Neuronal stem cell (in vitro differentiated cells): Measurements from ENCODE around the gene CUX1.

Source experiments
- DNase-seq: peaks from one replicate; pipeline ENCODE4 v3.0.0-alpha.2; 2013; ENCODE audit warnings: low spot score
- H2AFZ ChIP-seq: one replicate; pipeline ENCODE4 v1.6.1; 2013; ENCODE audit warnings: mild to moderate bottlenecking, low read length, inconsistent platforms
- H2AK5ac ChIP-seq: 2 replicates; pipeline ENCODE4 v1.6.1; 2013; ENCODE audit warnings: low read depth, mild to moderate bottlenecking, inconsistent platforms, low read length, moderate library complexity, mixed read lengths
- H2BK120ac ChIP-seq: 2 replicates; pipeline ENCODE4 v1.6.1; 2013; ENCODE audit warnings: low read depth, mild to moderate bottlenecking, inconsistent platforms, low read length, moderate library complexity, mixed read lengths
- H2BK12ac ChIP-seq: one replicate; pipeline ENCODE4 v1.6.1; 2013; ENCODE audit warnings: low read length, inconsistent platforms
- H2BK15ac ChIP-seq: 2 replicates; pipeline ENCODE4 v1.6.1; 2013; ENCODE audit warnings: mild to moderate bottlenecking, low read length, inconsistent platforms, mixed read lengths
- H2BK5ac ChIP-seq: one replicate; pipeline ENCODE4 v1.6.1; 2013; ENCODE audit warnings: inconsistent platforms, mild to moderate bottlenecking, low read length, moderate library complexity
- H3K14ac ChIP-seq: one replicate; pipeline ENCODE4 v1.6.1; 2013; ENCODE audit warnings: low read length, inconsistent platforms
- H3K18ac ChIP-seq: 2 replicates; pipeline ENCODE4 v1.6.1; 2013; ENCODE audit warnings: low read length, inconsistent platforms
- H3K23ac ChIP-seq: 2 replicates; pipeline ENCODE4 v1.6.1; 2013; ENCODE audit warnings: low read depth, mild to moderate bottlenecking, mixed read lengths, low read length, inconsistent platforms; ENCODE audit not compliant: poor library complexity
- H3K27ac ChIP-seq: replicated peaks from 3 replicates; pipeline ENCODE4 v1.5.1; 2013; ENCODE audit warnings: low read length, inconsistent platforms
- H3K27me3 ChIP-seq, 3 experiments: 2 replicates each; pipeline ENCODE4 v1.6.1; 2013; ENCODE audit warnings: low read length in 3 of 3, mild to moderate bottlenecking in 2 of 3, inconsistent platforms in 1 of 3, low read depth in 1 of 3, mixed read lengths in 1 of 3, moderate library complexity in 1 of 3; ENCODE audit not compliant: control insufficient read depth in 3 of 3, insufficient read depth in 3 of 3
- H3K36me3 ChIP-seq, 2 donors: replicated peaks in 1 of 2; 2 replicates each; pipeline ENCODE4 v1.6.1; 2013; ENCODE audit warnings: low read length in 2 of 2; ENCODE audit not compliant: control insufficient read depth in 2 of 2, insufficient read depth in 2 of 2
- H3K4ac ChIP-seq: 2 replicates; pipeline ENCODE4 v1.6.1; 2013; ENCODE audit warnings: inconsistent platforms, mild to moderate bottlenecking, low read length, moderate library complexity
- H3K4me1 ChIP-seq, 2 donors: 1 replicate in 1 of 2; 2 replicates in 1 of 2; pipeline ENCODE4 v1.6.1; 2013; ENCODE audit warnings: low read length in 2 of 2, low read depth in 1 of 2; ENCODE audit not compliant: control insufficient read depth in 2 of 2, insufficient read depth in 1 of 2
- H3K4me2 ChIP-seq: one replicate; pipeline ENCODE4 v1.6.1; 2013; ENCODE audit warnings: mild to moderate bottlenecking, low read length, inconsistent platforms; ENCODE audit not compliant: insufficient read depth, poor library complexity, severe bottlenecking
- H3K4me3 ChIP-seq, 2 donors: 2 replicates each; pipeline ENCODE4 v1.5.1; 2013; ENCODE audit warnings: low read length in 2 of 2, mild to moderate bottlenecking in 2 of 2, inconsistent platforms in 1 of 2, moderate library complexity in 1 of 2
- H3K79me1 ChIP-seq: one replicate; pipeline ENCODE4 v1.6.1; 2013; ENCODE audit warnings: low read depth, mild to moderate bottlenecking, inconsistent platforms, low read length, moderate library complexity
- H3K9ac ChIP-seq: one replicate; pipeline ENCODE4 v1.6.1; 2013; ENCODE audit warnings: mild to moderate bottlenecking, low read depth, low read length, inconsistent platforms; ENCODE audit not compliant: poor library complexity
- H3K9me3 ChIP-seq, 2 donors: replicated peaks in 1 of 2; 2 replicates each; pipeline versions ENCODE3 to v1.6.1; 2013; ENCODE audit warnings: low read length in 2 of 2, mild to moderate bottlenecking in 2 of 2, inconsistent platforms in 1 of 2, low read depth in 1 of 2, mixed read lengths in 1 of 2, moderate library complexity in 1 of 2; ENCODE audit not compliant: control insufficient read depth in 2 of 2, insufficient read depth in 1 of 2
- H4K8ac ChIP-seq: one replicate; pipeline ENCODE4 v1.6.1; 2013; ENCODE audit warnings: low read depth, mild to moderate bottlenecking, inconsistent platforms, low read length, moderate library complexity
- H4K91ac ChIP-seq: one replicate; pipeline ENCODE4 v1.6.1; 2013; ENCODE audit warnings: low read length, low read depth, mild to moderate bottlenecking, inconsistent platforms; ENCODE audit not compliant: poor library complexity
- WGBS, 2 donors: extraction: QIAGEN DNeasy Blood & Tissue Kit; methylation state at CpG; one replicate each; pipeline ENCODE4 v1.1.7; 2013; ENCODE audit warnings: missing lambda C conversion rate in 2 of 2, mixed read lengths in 1 of 2; ENCODE audit not compliant: insufficient read length in 2 of 2, insufficient replicate concordance in 1 of 2; ENCODE audit errors: extremely low coverage in 2 of 2; 5-methylcytosine and 5-hydroxymethylcytosine counted together

The CUX1 gene

GRCh38 chr7:101854084-101854865 is 36.8 kb downstream of the CUX1 start:
- Histone ChIP-seq H3K9ac (no peak overlapping the region), H3K4me1 (peaks cover 0 to 8% of the 10 kb centered on the region in 2 donors), H3K79me1 (peaks cover 11% of the 10 kb centered on the region), H2BK12ac (no peak overlapping the region), H2AK5ac (no peak overlapping the region), H3K4me3 (no peak overlapping the region), H3K27me3 (no peaks in the 10 kb centered on the region), H2BK5ac (no peak overlapping the region), H3K18ac (no peak overlapping the region), H4K8ac (no peak overlapping the region), H3K23ac (no peak overlapping the region), H2BK15ac (no peak overlapping the region), H2BK120ac (no peak overlapping the region), H3K14ac (no peak overlapping the region), H3K36me3 (no peaks in the 10 kb centered on the region), H3K4me2 (no peak overlapping the region), H4K91ac (no peak overlapping the region), H2AFZ (no peak overlapping the region), H3K9me3 (peaks cover 0 to 4% of the 10 kb centered on the region in 2 donors), H3K27ac (no peak overlapping the region), H3K4ac (no peak overlapping the region)
- no peak for DNase-seq
- WGBS, 2 donors = no CpG with 5 or more reads among the region's 10 CpGs

GRCh38 chr7:101856473-101857357 is 39.3 kb downstream of the CUX1 start:
- no peak overlapping the region for H3K4ac ChIP-seq
- no peaks in the 10 kb centered on the region for H3K27me3 ChIP-seq
- H3K9me3 ChIP-seq = no peaks in the 10 kb centered on the region
- no peak overlapping the region for H3K18ac ChIP-seq
- peak overlapping the region; percentile 81 for H3K23ac ChIP-seq
- DNase-seq = no peak
- H2BK5ac ChIP-seq = peak overlapping the region; percentile 59
- H4K91ac ChIP-seq = no peak overlapping the region
- H2BK15ac ChIP-seq = no peak overlapping the region
- no peak overlapping the region for H3K4me3 ChIP-seq
- no peak overlapping the region for H2AFZ ChIP-seq
- H3K14ac ChIP-seq = peak overlapping the region; percentile 82
- H2AK5ac ChIP-seq = no peak overlapping the region
- no CpG with 5 or more reads among the region's 33 CpGs for WGBS, 2 donors
- H2BK120ac ChIP-seq = no peak overlapping the region
- H3K79me1 ChIP-seq = peaks cover 12% of the 10 kb centered on the region
- no peak overlapping the region for H2BK12ac ChIP-seq
- no peaks in the 10 kb centered on the region for H3K36me3 ChIP-seq
- H3K9ac ChIP-seq = no peak overlapping the region
- H3K4me2 ChIP-seq = no peak overlapping the region
- H3K4me1 ChIP-seq = peaks cover 0 to 8% of the 10 kb centered on the region in 2 donors
- H3K27ac ChIP-seq = no peak overlapping the region
- H4K8ac ChIP-seq = no peak overlapping the region

- H3K9ac ChIP-seq = no peak overlapping the region
- H3K4me2 ChIP-seq = no peak overlapping the region
- H2AFZ ChIP-seq = no peak overlapping the region
- peaks cover 12% of the 10 kb centered on the region for H3K79me1 ChIP-seq
- no peak overlapping the region for H3K4ac ChIP-seq
- H2AK5ac ChIP-seq = no peak overlapping the region
- no CpG with 5 or more reads among the region's 11 CpGs for WGBS, 2 donors
- H4K8ac ChIP-seq = no peak overlapping the region
- H3K18ac ChIP-seq = no peak overlapping the region
- H2BK15ac ChIP-seq = no peak overlapping the region
- DNase-seq = no peak
- no peak overlapping the region for H4K91ac ChIP-seq
- H3K23ac ChIP-seq = no peak overlapping the region
- no peak overlapping the region for H2BK120ac ChIP-seq
- no peak overlapping the region for H3K27ac ChIP-seq
- H2BK12ac ChIP-seq = no peak overlapping the region
- no peaks in the 10 kb centered on the region for H3K36me3 ChIP-seq
- no peak overlapping the region for H3K4me3 ChIP-seq
- no peaks in the 10 kb centered on the region for H3K27me3 ChIP-seq
- no peak overlapping the region for H2BK5ac ChIP-seq
- H3K4me1 ChIP-seq = peaks cover 2 to 12% of the 10 kb centered on the region in 2 donors
- no peaks in the 10 kb centered on the region for H3K9me3 ChIP-seq
- H3K14ac ChIP-seq = no peak overlapping the region
Measured at GRCh38 chr7:101857358-101857811, 40.0 kb downstream of the CUX1 start.
